Parathyroid adenoma (tissue), 2 donors: ENCODE measurements around the gene CACNB2.

Experiments used
- H2AFZ ChIP-seq: fragments of 300-600 bp; sonication (generic); one replicate; pipeline ENCODE4 v1.7.0; 2017; ENCODE audit warnings: antibody characterized with exemption, mild to moderate bottlenecking
- H3K27ac ChIP-seq: fragments of 300-600 bp; sonication (generic); one replicate; pipeline ENCODE4 v1.7.0; 2017
- H3K27me3 ChIP-seq: fragments of 300-600 bp; sonication (generic); one replicate; pipeline ENCODE4 v1.7.0; 2017; ENCODE audit warnings: low read length; ENCODE audit not compliant: control insufficient read depth, insufficient read depth
- H3K36me3 ChIP-seq: fragments of 300-600 bp; sonication (generic); one replicate; pipeline ENCODE4 v1.7.0; 2017; ENCODE audit warnings: low read length; ENCODE audit not compliant: control insufficient read depth, insufficient read depth
- H3K4me1 ChIP-seq: fragments of 300-600 bp; sonication (generic); one replicate; pipeline ENCODE4 v1.7.0; 2017; ENCODE audit warnings: control low read depth
- H3K4me2 ChIP-seq: fragments of 300-600 bp; sonication (generic); one replicate; pipeline ENCODE4 v1.7.0; 2017; ENCODE audit warnings: low read length
- H3K4me3 ChIP-seq: fragments of 300-600 bp; sonication (generic); one replicate; pipeline ENCODE4 v1.7.0; 2017; ENCODE audit warnings: low read depth, low read length
- H3K79me2 ChIP-seq: fragments of 300-600 bp; sonication (generic); one replicate; pipeline ENCODE4 v1.7.0; 2017; ENCODE audit warnings: control low read depth
- H3K9ac ChIP-seq: fragments of 300-600 bp; sonication (generic); one replicate; pipeline ENCODE4 v1.7.0; 2017; ENCODE audit warnings: mild to moderate bottlenecking
- H3K9me3 ChIP-seq: fragments of 300-600 bp; sonication (generic); one replicate; pipeline ENCODE4 v1.7.0; 2017; ENCODE audit warnings: low read length; ENCODE audit not compliant: control insufficient read depth
- CTCF ChIP-seq: fragments of 300-600 bp; sonication (generic); IDR thresholded peaks from one replicate; pipeline ENCODE4 v1.7.0; 2017; ENCODE audit warnings: antibody characterized with exemption, mild to moderate bottlenecking
- donor health status: primary hyperparathyroidism.

Gene CACNB2

GRCh38 chr10:18221123-18221522 lies 80.9 kb downstream of the CACNB2 start:
- no peak for TF ChIP-seq CTCF
- Histone ChIP-seq H3K4me1 (no peaks in the 10 kb centered on the region), H3K4me2 (no peak overlapping the region), H3K27me3 (no peaks in the 10 kb centered on the region), H3K9ac (no peak overlapping the region), H3K9me3 (no peaks in the 10 kb centered on the region), H3K4me3 (no peak overlapping the region), H3K36me3 (no peaks in the 10 kb centered on the region), H3K79me2 (no peaks in the 10 kb centered on the region), H3K27ac (no peak overlapping the region), H2AFZ (no peak overlapping the region)

GRCh38 chr10:18221882-18222281 lies 81.7 kb downstream of the CACNB2 start:
- no peak for TF ChIP-seq CTCF
- Histone ChIP-seq H3K27ac (no peak overlapping the region), H2AFZ (no peak overlapping the region), H3K27me3 (no peaks in the 10 kb centered on the region), H3K79me2 (no peaks in the 10 kb centered on the region), H3K4me1 (no peaks in the 10 kb centered on the region), H3K4me3 (no peak overlapping the region), H3K9me3 (no peaks in the 10 kb centered on the region), H3K36me3 (no peaks in the 10 kb centered on the region), H3K4me2 (no peak overlapping the region), H3K9ac (no peak overlapping the region)

DNA sequence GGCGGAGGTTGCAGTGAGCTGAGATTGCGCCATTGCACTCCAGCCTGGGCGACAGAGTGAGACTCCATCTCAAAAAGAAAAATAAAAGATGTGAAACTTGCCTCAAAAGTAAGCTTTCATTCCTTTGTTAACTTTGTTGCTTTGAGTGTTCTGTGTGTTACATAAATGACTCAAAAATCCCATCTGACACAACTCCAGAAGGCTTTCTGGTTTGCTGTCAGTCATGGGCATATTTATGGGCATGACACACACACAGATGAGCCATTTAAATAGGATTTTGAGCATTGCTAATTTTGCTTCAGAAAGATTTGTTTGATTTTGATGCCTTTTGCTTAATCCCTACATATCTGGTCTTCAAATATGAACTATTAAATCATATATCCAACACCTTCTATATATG lies 82.6 kb downstream of the CACNB2 start:
- H3K36me3 ChIP-seq = no peaks in the 10 kb centered on the region
- no peak overlapping the region for H3K4me2 ChIP-seq
- no peak for TF ChIP-seq CTCF
- H2AFZ ChIP-seq = no peak overlapping the region
- no peaks in the 10 kb centered on the region for H3K4me1 ChIP-seq
- no peak overlapping the region for H3K4me3 ChIP-seq
- H3K9me3 ChIP-seq = no peaks in the 10 kb centered on the region
- no peak overlapping the region for H3K9ac ChIP-seq
- no peak overlapping the region for H3K27ac ChIP-seq
- no peaks in the 10 kb centered on the region for H3K27me3 ChIP-seq
- no peaks in the 10 kb centered on the region for H3K79me2 ChIP-seq

- Histone ChIP-seq H3K9ac (no peak overlapping the region), H2AFZ (no peak overlapping the region), H3K9me3 (no peaks in the 10 kb centered on the region), H3K4me3 (no peak overlapping the region), H3K36me3 (no peaks in the 10 kb centered on the region), H3K4me1 (no peaks in the 10 kb centered on the region), H3K27me3 (no peaks in the 10 kb centered on the region), H3K27ac (no peak overlapping the region), H3K79me2 (no peaks in the 10 kb centered on the region), H3K4me2 (no peak overlapping the region)
- no peak for TF ChIP-seq CTCF
Measured at GRCh38 chr10:18223898-18224297, 83.7 kb downstream of the CACNB2 start.

DNA sequence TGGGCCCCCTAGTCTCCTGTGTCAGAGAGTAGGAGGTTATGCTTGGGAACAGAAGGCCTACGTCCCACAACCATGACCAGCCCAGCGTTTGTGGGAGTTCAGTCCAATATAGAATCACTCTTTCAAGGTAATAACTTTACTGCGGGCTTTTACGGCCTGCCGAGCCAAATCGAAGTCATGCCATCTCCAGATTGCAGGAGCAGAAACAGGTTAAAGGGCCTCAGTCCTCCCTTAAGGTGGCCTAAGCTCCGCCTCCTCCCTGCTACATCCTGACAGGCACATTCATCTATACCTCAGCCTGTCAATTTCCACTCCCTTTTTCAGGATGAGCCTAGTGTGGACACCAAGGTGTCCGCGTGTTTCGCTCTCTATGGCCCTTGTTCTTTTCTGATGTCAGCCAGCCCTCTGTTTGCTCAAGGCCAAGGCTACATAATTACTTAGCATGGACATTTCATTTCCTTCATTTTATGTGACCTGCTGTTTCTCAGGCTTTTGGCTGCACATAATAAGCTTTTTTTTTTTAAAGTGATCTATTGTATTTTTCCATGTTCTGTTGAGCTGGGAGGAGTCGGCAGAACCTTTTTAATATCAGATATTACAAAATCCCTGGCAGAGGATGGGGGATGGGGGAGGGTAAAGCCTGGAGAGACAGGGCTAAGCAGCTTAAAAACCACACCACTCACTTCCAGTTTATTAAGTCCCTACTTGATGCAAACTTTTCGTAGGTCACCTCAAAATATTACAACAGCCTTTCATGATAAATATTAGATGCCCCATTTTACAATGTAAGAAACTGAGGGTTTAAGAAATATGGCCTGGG lies 84.6 kb downstream of the CACNB2 start:
- Histone ChIP-seq H2AFZ (no peak overlapping the region), H3K27ac (no peak overlapping the region), H3K27me3 (no peaks in the 10 kb centered on the region), H3K4me3 (no peak overlapping the region), H3K4me2 (no peak overlapping the region), H3K36me3 (no peaks in the 10 kb centered on the region), H3K9me3 (no peaks in the 10 kb centered on the region), H3K9ac (no peak overlapping the region), H3K4me1 (no peaks in the 10 kb centered on the region), H3K79me2 (no peaks in the 10 kb centered on the region)
- no peak for TF ChIP-seq CTCF
